Natural killer cell (primary cell): Measurements from ENCODE around the gene WDR18. TPM values are rescaled to one million over a fixed set of nuclear protein-coding genes. Genes with fewer than 3 reads are reported as not detected.

ENCODE experiments used
- ATAC-seq, 3 donors: fragments of 150-1000 bp in 2 of 3; fragments of 200-7000 bp in 1 of 3; cut with Tn5 transposase; 1 replicate in 1 of 3; 2 replicates in 2 of 3; pipeline ENCODE4 v1.10.0; 2021; ENCODE audit warnings: mild to moderate bottlenecking in 2 of 3, moderate library complexity in 2 of 3
- DNase-seq, 2 donors: peaks; one replicate each; pipeline versions ENCODE4 v3.0.0 to v3.0.0-alpha.2; 2013 to 2021; ENCODE audit warnings: mixed read lengths in 1 of 2
- H3K27ac ChIP-seq: one replicate; pipeline ENCODE4 v1.5.1; 2013; ENCODE audit warnings: mild to moderate bottlenecking, low read length
- H3K27me3 ChIP-seq: one replicate; pipeline ENCODE4 v1.6.1; 2013; ENCODE audit warnings: low read length; ENCODE audit not compliant: control insufficient read depth, insufficient read depth
- H3K36me3 ChIP-seq: one replicate; pipeline ENCODE4 v1.6.1; 2013; ENCODE audit warnings: low read length; ENCODE audit not compliant: control insufficient read depth, insufficient read depth
- H3K4me1 ChIP-seq: one replicate; pipeline ENCODE4 v1.6.1; 2013; ENCODE audit warnings: low read length; ENCODE audit not compliant: control insufficient read depth, insufficient read depth
- H3K4me3 ChIP-seq: one replicate; pipeline ENCODE4 v1.5.1; 2013; ENCODE audit warnings: low read length
- H3K9me3 ChIP-seq: one replicate; pipeline ENCODE4 v1.6.1; 2013; ENCODE audit warnings: low read length; ENCODE audit not compliant: control insufficient read depth, insufficient read depth
- H3K27ac Mint-ChIP-seq, 2 donors: one replicate each; pipeline ENCODE4 v1.8.0; 2022; ENCODE audit warnings: mild to moderate bottlenecking in 2 of 2, mixed read lengths in 2 of 2, moderate library complexity in 1 of 2
- H3K27me3 Mint-ChIP-seq, 2 donors: one replicate each; pipeline ENCODE4 v1.8.0; 2022; ENCODE audit warnings: low read depth in 2 of 2, mixed read lengths in 2 of 2
- H3K36me3 Mint-ChIP-seq: one replicate; pipeline ENCODE4 v1.8.0; 2022; ENCODE audit warnings: mixed read lengths
- H3K4me1 Mint-ChIP-seq, 2 donors: one replicate each; pipeline ENCODE4 v1.8.0; 2022; ENCODE audit warnings: mixed read lengths in 2 of 2
- H3K4me3 Mint-ChIP-seq: one replicate; pipeline ENCODE4 v1.8.0; 2022; ENCODE audit warnings: mild to moderate bottlenecking, moderate library complexity, mixed read lengths
- H3K9me3 Mint-ChIP-seq, 2 donors: one replicate each; pipeline ENCODE4 v1.8.0; 2022; ENCODE audit warnings: mixed read lengths in 2 of 2
- WGBS: methylation state at CpG from one replicate; pipeline ENCODE4 v1.1.7; 2013; ENCODE audit warnings: missing lambda C conversion rate; ENCODE audit not compliant: insufficient coverage; 5-methylcytosine and 5-hydroxymethylcytosine counted together
- intact Hi-C: fragments of 100-400 bp; cut with micrococcal nuclease; formaldehyde crosslinking; loops from one replicate; pipeline ENCODE4 v1.14.2; 2022
- total RNA-seq, 4 donors: library from RNA; stranded (reverse); fragments of 120-200 nt in 1 of 4; gene quantifications; one replicate each; pipeline versions ENCODE4 v1.2.3 to v1.2.4, GENCODE V29; 2013 to 2022
- TF ChIP-seq, protein P1 (sequence below): fragments of 200-600 bp; IDR thresholded peaks from one replicate; pipeline ENCODE4 v1.8.0; 2022; ENCODE audit warnings: antibody characterized with exemption

WDR18 gene
- total RNA-seq, 3 donors from 2014 or later (not counting 1 experiment from before 2014, with no cell fraction given) = 17.5 to 25.4 (median 22.7) TPM

DNA sequence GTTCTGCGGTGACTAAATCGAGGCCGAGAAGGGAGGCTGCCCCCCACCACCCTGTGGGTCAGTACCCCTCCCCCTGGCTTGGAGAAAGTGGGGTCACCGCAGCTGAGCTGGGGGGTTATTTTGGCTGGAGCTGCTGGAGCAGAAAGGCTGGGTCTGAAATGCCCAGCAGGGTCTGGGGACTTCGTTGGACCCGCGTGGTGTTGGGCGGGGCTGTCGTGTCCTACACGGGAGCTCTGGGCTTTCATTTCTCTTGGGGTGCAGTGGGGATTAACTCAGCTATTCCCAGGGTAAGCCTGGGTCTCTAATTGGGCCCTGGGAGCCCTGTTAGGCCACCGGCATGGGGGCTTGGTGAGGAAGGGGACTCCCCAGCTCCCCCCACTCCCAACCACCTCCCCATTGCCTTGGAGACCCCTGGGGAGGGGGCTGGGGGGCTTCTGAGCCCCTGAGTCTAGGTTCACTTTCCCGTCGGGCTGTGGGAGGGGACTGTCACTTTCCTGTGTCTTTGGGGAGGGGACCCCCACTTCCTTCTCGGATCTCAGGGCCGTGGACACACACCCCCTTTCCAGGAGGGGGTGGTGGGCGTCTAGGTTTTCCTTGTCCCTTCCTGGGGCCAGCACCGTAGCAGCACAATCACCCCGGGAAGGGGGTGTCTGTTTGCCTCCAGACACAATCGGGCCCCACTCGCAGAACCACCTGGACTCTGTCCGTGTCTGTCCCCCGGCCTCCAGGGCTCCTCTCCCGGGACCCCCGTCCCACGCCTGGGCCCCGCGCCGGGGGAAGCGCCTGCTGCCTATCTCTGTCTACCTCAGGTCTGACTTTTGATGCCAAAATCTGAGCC, 10.2 kb upstream of the WDR18 start:
- TF ChIP-seq, protein P1, sequence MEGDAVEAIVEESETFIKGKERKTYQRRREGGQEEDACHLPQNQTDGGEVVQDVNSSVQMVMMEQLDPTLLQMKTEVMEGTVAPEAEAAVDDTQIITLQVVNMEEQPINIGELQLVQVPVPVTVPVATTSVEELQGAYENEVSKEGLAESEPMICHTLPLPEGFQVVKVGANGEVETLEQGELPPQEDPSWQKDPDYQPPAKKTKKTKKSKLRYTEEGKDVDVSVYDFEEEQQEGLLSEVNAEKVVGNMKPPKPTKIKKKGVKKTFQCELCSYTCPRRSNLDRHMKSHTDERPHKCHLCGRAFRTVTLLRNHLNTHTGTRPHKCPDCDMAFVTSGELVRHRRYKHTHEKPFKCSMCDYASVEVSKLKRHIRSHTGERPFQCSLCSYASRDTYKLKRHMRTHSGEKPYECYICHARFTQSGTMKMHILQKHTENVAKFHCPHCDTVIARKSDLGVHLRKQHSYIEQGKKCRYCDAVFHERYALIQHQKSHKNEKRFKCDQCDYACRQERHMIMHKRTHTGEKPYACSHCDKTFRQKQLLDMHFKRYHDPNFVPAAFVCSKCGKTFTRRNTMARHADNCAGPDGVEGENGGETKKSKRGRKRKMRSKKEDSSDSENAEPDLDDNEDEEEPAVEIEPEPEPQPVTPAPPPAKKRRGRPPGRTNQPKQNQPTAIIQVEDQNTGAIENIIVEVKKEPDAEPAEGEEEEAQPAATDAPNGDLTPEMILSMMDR = no peak
- H3K4me1 ChIP-seq = no peaks in the 10 kb centered on the region
- H3K9me3 Mint-ChIP-seq = no peaks in the 10 kb centered on the region
- no peak overlapping the region for H3K4me3 Mint-ChIP-seq
- H3K36me3 ChIP-seq = peaks cover 8% of the 10 kb centered on the region
- 94% methylated on average over 28 of the region's 29 CpGs for WGBS
- DNase-seq (no peak), ATAC-seq (no peak)
- no peak overlapping the region for H3K27ac ChIP-seq
- no peaks in the 10 kb centered on the region for H3K27me3 ChIP-seq
- intact Hi-C loops = no loop called here
- no peak overlapping the region for H3K27ac Mint-ChIP-seq
- peaks cover 8% of the 10 kb centered on the region for H3K9me3 ChIP-seq
- H3K27me3 Mint-ChIP-seq = no peaks in the 10 kb centered on the region
- H3K4me1 Mint-ChIP-seq = no peaks in the 10 kb centered on the region
- no peaks in the 10 kb centered on the region for H3K36me3 Mint-ChIP-seq
- no peak overlapping the region for H3K4me3 ChIP-seq

DNA sequence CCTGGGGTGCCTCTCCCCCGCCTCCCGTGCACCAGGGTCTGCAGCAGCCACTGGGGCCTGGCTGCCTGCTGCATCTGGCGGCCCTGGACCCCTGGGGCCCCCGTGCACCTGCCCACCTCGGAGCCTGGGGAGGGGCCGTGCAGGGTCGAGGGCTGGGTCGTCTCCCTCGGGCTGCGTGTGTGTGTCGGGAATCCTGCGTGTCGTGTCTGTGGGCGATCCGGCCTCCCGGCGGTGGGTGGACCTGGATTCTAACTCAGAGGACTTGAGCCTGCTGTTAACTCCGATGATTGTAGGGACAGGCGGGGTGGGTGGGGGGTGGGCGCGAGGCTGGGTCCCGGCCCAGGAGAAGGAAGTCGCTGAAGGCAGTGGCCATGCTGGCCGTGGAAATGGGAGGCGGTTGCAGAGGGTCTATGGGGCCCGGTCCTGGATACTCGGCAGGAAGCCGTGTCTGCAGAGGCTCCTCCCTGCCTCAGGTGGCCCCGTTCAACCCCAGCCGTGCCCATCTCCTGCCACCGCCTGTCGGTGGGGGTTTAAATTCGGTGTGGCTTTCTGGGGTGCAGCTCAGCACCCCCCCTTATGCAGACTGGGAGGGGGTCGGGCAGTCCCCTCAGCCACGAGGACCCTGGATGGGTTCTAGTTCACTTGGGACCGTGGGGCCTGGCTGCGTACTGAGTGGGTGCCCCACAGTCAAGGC, 9.4 kb upstream of the WDR18 start:
- ATAC-seq = no peak
- WGBS = 89% methylated on average over 37 of the region's 37 CpGs
- Mint-ChIP-seq H3K9me3 (no peaks in the 10 kb centered on the region), H3K4me1 (no peaks in the 10 kb centered on the region), H3K4me3 (no peak overlapping the region), H3K27me3 (no peaks in the 10 kb centered on the region), H3K36me3 (no peaks in the 10 kb centered on the region), H3K27ac (no peak overlapping the region)
- H3K27me3 ChIP-seq = no peaks in the 10 kb centered on the region
- H3K4me1 ChIP-seq = no peaks in the 10 kb centered on the region
- TF ChIP-seq, protein P1 = no peak
- no peak overlapping the region for H3K4me3 ChIP-seq
- H3K27ac ChIP-seq = no peak overlapping the region
- peaks cover 8% of the 10 kb centered on the region for H3K36me3 ChIP-seq
- DNase-seq = no peak
- peaks cover 8% of the 10 kb centered on the region for H3K9me3 ChIP-seq
- intact Hi-C loops = no loop called here

DNA sequence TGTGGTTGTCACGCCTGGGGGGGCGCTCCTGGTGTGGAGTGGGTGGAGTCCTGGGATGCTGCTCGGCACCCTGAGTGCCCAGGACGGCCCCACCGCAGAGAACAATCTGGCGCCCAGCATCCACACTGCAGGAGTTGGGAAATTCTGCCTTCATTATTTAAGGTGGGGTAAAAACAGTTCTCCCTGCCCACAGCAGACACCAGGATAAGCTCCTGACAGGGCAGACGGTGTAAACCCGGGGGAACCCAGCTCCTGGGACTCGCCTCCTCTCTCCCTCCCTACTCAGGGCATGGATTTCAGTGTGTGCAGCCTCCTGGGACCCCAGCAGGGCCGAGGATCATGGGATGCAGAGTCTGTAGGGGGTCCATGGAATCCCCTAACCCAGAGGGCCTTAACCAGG, 7.7 kb upstream of the WDR18 start:
- no peak overlapping the region for H3K27ac Mint-ChIP-seq
- no peak overlapping the region for H3K4me3 Mint-ChIP-seq
- no peak overlapping the region for H3K4me3 ChIP-seq
- H3K36me3 ChIP-seq = peaks cover 3% of the 10 kb centered on the region
- no peaks in the 10 kb centered on the region for H3K4me1 Mint-ChIP-seq
- DNase-seq = no peak
- no peaks in the 10 kb centered on the region for H3K27me3 Mint-ChIP-seq
- no peaks in the 10 kb centered on the region for H3K36me3 Mint-ChIP-seq
- no peak for ATAC-seq
- 90% methylated on average over 10 of the region's 10 CpGs for WGBS
- no peaks in the 10 kb centered on the region for H3K4me1 ChIP-seq
- no peaks in the 10 kb centered on the region for H3K9me3 Mint-ChIP-seq
- no peaks in the 10 kb centered on the region for H3K27me3 ChIP-seq
- intact Hi-C loops = no loop called here
- H3K27ac ChIP-seq = no peak overlapping the region
- TF ChIP-seq, protein P1 = no peak
- no peaks in the 10 kb centered on the region for H3K9me3 ChIP-seq
